Urothelium cell line (cell line): ENCODE results near the gene PTCH2.
"Not testable (repeated sequence)": the region's sequence is repeated elsewhere in the genome, so short reads cannot be mapped to it uniquely, and the experiment has no call there.

Experiments used
- DNase-seq: peaks from one replicate; pipeline ENCODE4 v3.0.0; 2011; ENCODE audit warnings: low spot score, mixed read lengths
- FAIRE-seq: peaks from 2 replicates; lab custom pipeline; 2011; peaks lifted over from hg19 to GRCh38; lab: Jason Lieb, UNC

PTCH2 gene

GRCh38 chr1:44803062-44803311 is 40.1 kb downstream of the PTCH2 start:
- no peak for DNase-seq
- FAIRE-seq: no peak

- DNase-seq (no peak), FAIRE-seq (no peak)
These were observed 40.6 kb downstream of the PTCH2 start for GRCh38 chr1:44802306-44803061.

GRCh38 chr1:44801491-44802305 is 41.4 kb downstream of the PTCH2 start:
- peak; percentile 88 for FAIRE-seq
- DNase-seq: no peak

GRCh38 chr1:44799770-44800584 is 43.1 kb downstream of the PTCH2 start, which contains the start of gene PLK3:
TSS of gene PLK3 (plus strand) at chr1:44800377. CDS start at chr1:44800464, 87 bp downstream.
- DNase-seq (peak; percentile 99), FAIRE-seq (peak; percentile 97)

- FAIRE-seq (peak; percentile 61), DNase-seq (no peak)
These were observed 44.3 kb downstream of the PTCH2 start for GRCh38 chr1:44798481-44799365.

- not testable (repeated sequence) for DNase-seq, FAIRE-seq
These were observed 45.2 kb downstream of the PTCH2 start for GRCh38 chr1:44797886-44798285.

GRCh38 chr1:44792736-44793502 is 50.1 kb downstream of the PTCH2 start:
- FAIRE-seq (peak; percentile 77), DNase-seq (no peak)

GRCh38 chr1:44790968-44791801 is 51.9 kb downstream of the PTCH2 start:
- DNase-seq: no peak
- peak; percentile 56 for FAIRE-seq

GRCh38 chr1:44788120-44788860 is 54.8 kb downstream of the PTCH2 start, which contains the start of gene BEST4:
TSS of gene BEST4 (minus strand) at chr1:44788170. CDS start at chr1:44787705, 465 bp downstream.
- no peak for FAIRE-seq
- DNase-seq: no peak

GRCh38 chr1:44787506-44787905 is 55.5 kb downstream of the PTCH2 start:
- no peak for DNase-seq
- FAIRE-seq: no peak

- no peak for FAIRE-seq
- DNase-seq: no peak
These were observed 56.1 kb downstream of the PTCH2 start for GRCh38 chr1:44786841-44787426.

- FAIRE-seq: no peak
- DNase-seq: peak; percentile 56
These were observed 56.8 kb downstream of the PTCH2 start for GRCh38 chr1:44786138-44786840.

- DNase-seq (no peak), FAIRE-seq (no peak)
These were observed 57.4 kb downstream of the PTCH2 start for GRCh38 chr1:44785501-44786137.

GRCh38 chr1:44785029-44785380 is 58.0 kb downstream of the PTCH2 start:
- FAIRE-seq (no peak), DNase-seq (no peak)

GRCh38 chr1:44784094-44785028 is 58.7 kb downstream of the PTCH2 start:
- no peak for FAIRE-seq
- no peak for DNase-seq
